ENCODE results near the gene RBFOX1. TPM values are rescaled to one million over a fixed set of nuclear protein-coding genes. Genes with fewer than 3 reads are reported as not detected.

Gene RBFOX1
- polyA plus RNA-seq, 1 donor from 2014 or later = 56.8 TPM

DNA sequence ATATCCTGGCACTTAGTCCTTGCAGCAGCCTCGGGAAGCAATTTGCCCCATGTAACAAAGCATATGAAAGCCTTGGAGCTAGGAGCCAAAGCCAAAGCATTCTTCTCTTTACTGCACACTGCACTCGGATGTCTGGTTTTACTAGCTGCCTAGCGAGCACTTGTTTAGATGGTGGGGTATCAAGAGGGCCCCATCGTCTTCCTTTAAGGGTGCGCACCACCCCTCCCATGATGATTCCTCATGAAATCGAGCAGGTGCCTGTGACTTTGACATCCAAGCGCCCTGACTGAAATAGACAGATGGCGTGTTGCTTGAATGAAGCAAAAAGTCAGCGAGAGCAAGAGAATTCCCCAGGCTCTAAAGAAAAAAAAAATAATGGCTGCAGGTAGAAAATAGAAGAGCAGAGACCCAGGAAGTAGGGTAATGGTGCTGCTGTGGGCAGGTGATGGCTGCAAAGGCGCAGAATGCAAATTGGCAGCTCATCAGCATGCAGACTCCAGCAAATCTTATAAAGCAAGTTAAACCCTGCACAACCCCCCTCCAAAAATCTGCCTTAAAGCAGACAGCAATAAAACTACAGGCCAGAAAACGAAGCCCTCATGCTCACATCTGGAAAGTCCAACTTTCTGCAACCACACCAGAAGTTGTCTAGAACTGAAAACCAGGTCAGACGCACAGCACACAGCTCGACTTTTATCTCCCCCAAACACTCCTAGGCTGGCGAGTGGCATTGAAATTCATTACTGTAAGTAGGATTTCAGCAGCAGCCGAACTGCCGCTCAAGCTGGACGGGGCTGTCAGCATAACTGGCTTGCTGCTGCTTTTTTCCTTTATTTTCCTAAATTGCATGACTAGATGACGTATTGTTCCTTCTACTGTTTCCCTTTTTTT lies 384.3 kb downstream of the RBFOX1 start:
- Histone ChIP-seq H3F3A (ENCODE audit: insufficient read depth, low read length, poor library complexity, severe bottlenecking) (no peaks in the 10 kb centered on the region), H3K4me2 (ENCODE audit: low read length) (no peak overlapping the region)

DNA sequence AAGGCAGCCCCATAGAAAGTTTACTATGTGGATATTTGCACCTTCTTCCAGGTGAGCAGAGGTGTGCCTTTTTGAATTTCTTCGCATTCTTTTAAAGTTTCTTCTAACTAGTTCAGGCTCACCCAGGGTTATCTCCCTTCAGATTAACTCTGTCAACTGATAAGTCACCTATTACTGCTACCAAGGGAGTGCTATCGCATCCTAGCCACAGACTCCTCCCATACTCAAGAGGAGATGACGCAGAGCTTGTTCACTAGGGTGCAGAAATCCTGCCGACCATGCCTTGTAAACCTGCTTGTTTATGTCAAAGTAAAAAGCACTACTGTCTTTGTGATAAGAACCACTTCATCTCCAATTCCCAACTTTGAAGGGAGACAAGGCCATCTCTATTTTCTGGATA lies 390.1 kb downstream of the RBFOX1 start:
- no peaks in the 10 kb centered on the region for H3K9me3 ChIP-seq (ENCODE audit: low read length)
- H3K4me2 ChIP-seq (ENCODE audit: low read length) = no peak overlapping the region
- H2AFZ ChIP-seq (ENCODE audit: low read depth, low read length) = no peak overlapping the region
- no peaks in the 10 kb centered on the region for H3K27me3 ChIP-seq (ENCODE audit: insufficient read depth, low read depth, low read length)
- H3F3A ChIP-seq (ENCODE audit: insufficient read depth, low read length, poor library complexity, severe bottlenecking) = no peaks in the 10 kb centered on the region
- TF ChIP-seq RAD21 (conservative IDR thresholded peaks at IDR 0.05) (no peak), EZH2 (IDR thresholded peaks at IDR 0.05; ENCODE audit: borderline replicate concordance, insufficient read depth, low read length, poor library complexity, severe bottlenecking) (no peak), POLR2AphosphoS5 (IDR thresholded peaks at IDR 0.05) (no peak), MXI1 (conservative IDR thresholded peaks at IDR 0.05; ENCODE audit: poor library complexity, severe bottlenecking) (no peak), TAF1 (IDR thresholded peaks at IDR 0.05; ENCODE audit: low read depth) (no peak), EP300 (conservative IDR thresholded peaks at IDR 0.05; ENCODE audit: poor library complexity, severe bottlenecking) (no peak), SMC3 (conservative IDR thresholded peaks at IDR 0.05; ENCODE audit: poor library complexity) (no peak)
- TF ChIP-seq, protein P1, sequence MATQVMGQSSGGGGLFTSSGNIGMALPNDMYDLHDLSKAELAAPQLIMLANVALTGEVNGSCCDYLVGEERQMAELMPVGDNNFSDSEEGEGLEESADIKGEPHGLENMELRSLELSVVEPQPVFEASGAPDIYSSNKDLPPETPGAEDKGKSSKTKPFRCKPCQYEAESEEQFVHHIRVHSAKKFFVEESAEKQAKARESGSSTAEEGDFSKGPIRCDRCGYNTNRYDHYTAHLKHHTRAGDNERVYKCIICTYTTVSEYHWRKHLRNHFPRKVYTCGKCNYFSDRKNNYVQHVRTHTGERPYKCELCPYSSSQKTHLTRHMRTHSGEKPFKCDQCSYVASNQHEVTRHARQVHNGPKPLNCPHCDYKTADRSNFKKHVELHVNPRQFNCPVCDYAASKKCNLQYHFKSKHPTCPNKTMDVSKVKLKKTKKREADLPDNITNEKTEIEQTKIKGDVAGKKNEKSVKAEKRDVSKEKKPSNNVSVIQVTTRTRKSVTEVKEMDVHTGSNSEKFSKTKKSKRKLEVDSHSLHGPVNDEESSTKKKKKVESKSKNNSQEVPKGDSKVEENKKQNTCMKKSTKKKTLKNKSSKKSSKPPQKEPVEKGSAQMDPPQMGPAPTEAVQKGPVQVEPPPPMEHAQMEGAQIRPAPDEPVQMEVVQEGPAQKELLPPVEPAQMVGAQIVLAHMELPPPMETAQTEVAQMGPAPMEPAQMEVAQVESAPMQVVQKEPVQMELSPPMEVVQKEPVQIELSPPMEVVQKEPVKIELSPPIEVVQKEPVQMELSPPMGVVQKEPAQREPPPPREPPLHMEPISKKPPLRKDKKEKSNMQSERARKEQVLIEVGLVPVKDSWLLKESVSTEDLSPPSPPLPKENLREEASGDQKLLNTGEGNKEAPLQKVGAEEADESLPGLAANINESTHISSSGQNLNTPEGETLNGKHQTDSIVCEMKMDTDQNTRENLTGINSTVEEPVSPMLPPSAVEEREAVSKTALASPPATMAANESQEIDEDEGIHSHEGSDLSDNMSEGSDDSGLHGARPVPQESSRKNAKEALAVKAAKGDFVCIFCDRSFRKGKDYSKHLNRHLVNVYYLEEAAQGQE (IDR thresholded peaks at IDR 0.05; ENCODE audit: borderline replicate concordance) = no peak
- TF ChIP-seq, protein P2, sequence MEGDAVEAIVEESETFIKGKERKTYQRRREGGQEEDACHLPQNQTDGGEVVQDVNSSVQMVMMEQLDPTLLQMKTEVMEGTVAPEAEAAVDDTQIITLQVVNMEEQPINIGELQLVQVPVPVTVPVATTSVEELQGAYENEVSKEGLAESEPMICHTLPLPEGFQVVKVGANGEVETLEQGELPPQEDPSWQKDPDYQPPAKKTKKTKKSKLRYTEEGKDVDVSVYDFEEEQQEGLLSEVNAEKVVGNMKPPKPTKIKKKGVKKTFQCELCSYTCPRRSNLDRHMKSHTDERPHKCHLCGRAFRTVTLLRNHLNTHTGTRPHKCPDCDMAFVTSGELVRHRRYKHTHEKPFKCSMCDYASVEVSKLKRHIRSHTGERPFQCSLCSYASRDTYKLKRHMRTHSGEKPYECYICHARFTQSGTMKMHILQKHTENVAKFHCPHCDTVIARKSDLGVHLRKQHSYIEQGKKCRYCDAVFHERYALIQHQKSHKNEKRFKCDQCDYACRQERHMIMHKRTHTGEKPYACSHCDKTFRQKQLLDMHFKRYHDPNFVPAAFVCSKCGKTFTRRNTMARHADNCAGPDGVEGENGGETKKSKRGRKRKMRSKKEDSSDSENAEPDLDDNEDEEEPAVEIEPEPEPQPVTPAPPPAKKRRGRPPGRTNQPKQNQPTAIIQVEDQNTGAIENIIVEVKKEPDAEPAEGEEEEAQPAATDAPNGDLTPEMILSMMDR (IDR thresholded peaks at IDR 0.05; ENCODE audit: poor library complexity, severe bottlenecking) = no peak
- H3K27ac ChIP-seq (ENCODE audit: low read length) = no peak overlapping the region
- no peaks in the 10 kb centered on the region for H3K9me2 ChIP-seq (ENCODE audit: insufficient read depth, low read length)
- no peaks in the 10 kb centered on the region for H3K79me2 ChIP-seq (replicated peaks; ENCODE audit: insufficient read depth, low read length)
- no peak overlapping the region for H3K9ac ChIP-seq (ENCODE audit: low read length)
- no peaks in the 10 kb centered on the region for H4K20me1 ChIP-seq (ENCODE audit: insufficient read depth)
- H3K36me3 ChIP-seq (ENCODE audit: insufficient read depth, low read length) = no peaks in the 10 kb centered on the region
- H3K4me3 ChIP-seq (ENCODE audit: low read length) = no peak overlapping the region

More for the DNA sequence above, 384.3 kb downstream of the RBFOX1 start:
- Histone ChIP-seq H3K36me3 (ENCODE audit: insufficient read depth, low read length) (no peaks in the 10 kb centered on the region), H2AFZ (ENCODE audit: low read depth, low read length) (no peak overlapping the region), H3K9ac (ENCODE audit: low read length) (no peak overlapping the region), H3K9me3 (ENCODE audit: low read length) (no peaks in the 10 kb centered on the region), H3K27ac (ENCODE audit: low read length) (peak overlapping the region; percentile 42), H3K79me2 (replicated peaks; ENCODE audit: insufficient read depth, low read length) (no peaks in the 10 kb centered on the region), H3K27me3 (ENCODE audit: insufficient read depth, low read depth, low read length) (no peaks in the 10 kb centered on the region), H3K4me3 (ENCODE audit: low read length) (peak overlapping the region; percentile 26), H3K9me2 (ENCODE audit: insufficient read depth, low read length) (no peaks in the 10 kb centered on the region), H4K20me1 (ENCODE audit: insufficient read depth) (no peaks in the 10 kb centered on the region)
- no peak for TF ChIP-seq POLR2AphosphoS5 (IDR thresholded peaks at IDR 0.05)
- no peak for TF ChIP-seq MXI1 (conservative IDR thresholded peaks at IDR 0.05; ENCODE audit: poor library complexity, severe bottlenecking)
- no peak for TF ChIP-seq EZH2 (IDR thresholded peaks at IDR 0.05; ENCODE audit: borderline replicate concordance, insufficient read depth, low read length, poor library complexity, severe bottlenecking)
- TF ChIP-seq, protein P1 (IDR thresholded peaks at IDR 0.05; ENCODE audit: borderline replicate concordance) = no peak
- TF ChIP-seq, protein P2 (IDR thresholded peaks at IDR 0.05; ENCODE audit: poor library complexity, severe bottlenecking) = no peak
- no peak for TF ChIP-seq RAD21 (conservative IDR thresholded peaks at IDR 0.05)
- TF ChIP-seq SMC3 (conservative IDR thresholded peaks at IDR 0.05; ENCODE audit: poor library complexity) = no peak
- TF ChIP-seq EP300 (conservative IDR thresholded peaks at IDR 0.05; ENCODE audit: poor library complexity, severe bottlenecking) = no peak
- no peak for TF ChIP-seq TAF1 (IDR thresholded peaks at IDR 0.05; ENCODE audit: low read depth)
